ENCODE data around the gene PSEN1. TPM values are rescaled to one million over a fixed set of nuclear protein-coding genes. Genes with fewer than 3 reads are reported as not detected.

PSEN1 gene
- total and polyA plus RNA-seq, 2 donors (not counting 3 experiments of a cell fraction or from before 2014, with no cell fraction given), result 16.5 to 36.8 TPM

- no TSS peak for BruUV-seq (replicated peaks)
- H3K36me3 ChIP-seq (ENCODE audit: control insufficient read depth in 2 of 2, extremely low read depth in 1 of 2, insufficient read depth in 2 of 2, low read length in 2 of 2), result no peaks in the 10 kb centered on the region
- DNase-seq (ENCODE audit: low read depth, low spot score) (no peak), FAIRE-seq (no peak)
- intact Hi-C loops (cut with micrococcal nuclease) (no loop called here), dilution Hi-C loops (cut with MboI; ENCODE audit: extremely low pct_ligation_motif_present, low sequenced_read_pairs) (no loop called here)
- H3K4me2 ChIP-seq (ENCODE audit: insufficient read depth, low read length), result no peak overlapping the region
- H3K4me1 ChIP-seq (ENCODE audit: control insufficient read depth, extremely low read depth, insufficient read depth, low read length), result no peaks in the 10 kb centered on the region
- POLR2A ChIA-PET, result no interaction called here
- CTCF ChIA-PET, result no interaction called here
- H3K9me1 ChIP-seq (replicated peaks; ENCODE audit: control insufficient read depth, extremely low read depth, insufficient read depth, low read length), result no peaks in the 10 kb centered on the region
- no peak overlapping the region for H3K9ac ChIP-seq (replicated peaks; ENCODE audit: extremely low read depth, insufficient read depth, low read length)
- no peaks in the 10 kb centered on the region for H3K27me3 ChIP-seq (ENCODE audit: control insufficient read depth in 2 of 2, insufficient read depth in 2 of 2, low read length in 2 of 2)
- H3K27ac ChIP-seq (ENCODE audit: insufficient read depth, low read depth, low read length), result no peak overlapping the region
- H4K20me1 ChIP-seq (replicated peaks; ENCODE audit: control insufficient read depth, extremely low read depth, insufficient read depth, low read length), result no peaks in the 10 kb centered on the region
- H3K79me2 ChIP-seq (ENCODE audit: control insufficient read depth, insufficient read depth, low read length), result no peaks in the 10 kb centered on the region
- no peak for TF ChIP-seq MYC (IDR thresholded peaks at IDR 0.05; ENCODE audit: low read depth, low read length)
- TF ChIP-seq, protein P1, sequence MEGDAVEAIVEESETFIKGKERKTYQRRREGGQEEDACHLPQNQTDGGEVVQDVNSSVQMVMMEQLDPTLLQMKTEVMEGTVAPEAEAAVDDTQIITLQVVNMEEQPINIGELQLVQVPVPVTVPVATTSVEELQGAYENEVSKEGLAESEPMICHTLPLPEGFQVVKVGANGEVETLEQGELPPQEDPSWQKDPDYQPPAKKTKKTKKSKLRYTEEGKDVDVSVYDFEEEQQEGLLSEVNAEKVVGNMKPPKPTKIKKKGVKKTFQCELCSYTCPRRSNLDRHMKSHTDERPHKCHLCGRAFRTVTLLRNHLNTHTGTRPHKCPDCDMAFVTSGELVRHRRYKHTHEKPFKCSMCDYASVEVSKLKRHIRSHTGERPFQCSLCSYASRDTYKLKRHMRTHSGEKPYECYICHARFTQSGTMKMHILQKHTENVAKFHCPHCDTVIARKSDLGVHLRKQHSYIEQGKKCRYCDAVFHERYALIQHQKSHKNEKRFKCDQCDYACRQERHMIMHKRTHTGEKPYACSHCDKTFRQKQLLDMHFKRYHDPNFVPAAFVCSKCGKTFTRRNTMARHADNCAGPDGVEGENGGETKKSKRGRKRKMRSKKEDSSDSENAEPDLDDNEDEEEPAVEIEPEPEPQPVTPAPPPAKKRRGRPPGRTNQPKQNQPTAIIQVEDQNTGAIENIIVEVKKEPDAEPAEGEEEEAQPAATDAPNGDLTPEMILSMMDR (IDR thresholded peaks at IDR 0.05; ENCODE audit: extremely low read depth in 1 of 2, insufficient read depth in 1 of 2, low read depth in 1 of 2, low read length in 2 of 2), result no peak
- no peak for TF ChIP-seq EZH2 (IDR thresholded peaks at IDR 0.05; ENCODE audit: borderline replicate concordance, low read depth, low read length, severe bottlenecking)
- TF ChIP-seq MAX (IDR thresholded peaks at IDR 0.05; ENCODE audit: insufficient read depth, insufficient read length), result no peak
- no peak for TF ChIP-seq JUN (IDR thresholded peaks at IDR 0.05; ENCODE audit: borderline replicate concordance, insufficient read depth, insufficient read length, low read depth)
- TF ChIP-seq FOS (IDR thresholded peaks at IDR 0.05; ENCODE audit: borderline replicate concordance, insufficient read depth, low read length), result no peak
- no peak for TF ChIP-seq POLR2AphosphoS5 (IDR thresholded peaks at IDR 0.05; ENCODE audit: insufficient read depth, low read depth, low read length)
- H3K9me3 ChIP-seq (replicated peaks; ENCODE audit: control insufficient read depth, insufficient read depth, low read length), result no peaks in the 10 kb centered on the region
- no peak overlapping the region for H2AFZ ChIP-seq (ENCODE audit: low read depth, low read length)
- no peak overlapping the region for H3K4me3 ChIP-seq (replicated peaks in 1 of 3; ENCODE audit: insufficient read depth in 1 of 3, low read depth in 1 of 3, low read length in 3 of 3)
Measured at GRCh38 chr14:73252491-73253322, 116.4 kb downstream of the PSEN1 start.

Measured in endothelial cell of umbilical vein (primary cell).